Gastroesophageal sphincter (tissue), 3 donors: ENCODE results near the gene GALNTL6.

ENCODE experiments used
- EP300 ChIP-seq: sonication (generic); formaldehyde crosslinking; IDR thresholded peaks from one replicate; pipeline ENCODE4 v1.6.1; 2017; ENCODE audit warnings: antibody characterized with exemption, mild to moderate bottlenecking
- POLR2A ChIP-seq, 2 donors: fragments of 450-650 bp; IDR thresholded peaks; one replicate each; pipeline ENCODE4 v1.6.1; 2017; ENCODE audit warnings: antibody characterized with exemption in 2 of 2, mild to moderate bottlenecking in 2 of 2, moderate library complexity in 1 of 2
- POLR2AphosphoS5 ChIP-seq: sonication (generic); formaldehyde crosslinking; IDR thresholded peaks from one replicate; pipeline ENCODE4 v1.6.1; 2017; ENCODE audit warnings: antibody characterized with exemption
- TF ChIP-seq, protein P1 (sequence below), 4 experiments: fragments of 200-600 bp in 2 of 4; fragments of 450-650 bp in 2 of 4; sonication (generic) in 1 of 4; IDR thresholded peaks; one replicate each; pipeline ENCODE4 v1.5.1; 2017 to 2019; ENCODE audit warnings: antibody characterized with exemption in 4 of 4, mild to moderate bottlenecking in 2 of 4, moderate library complexity in 2 of 4

DNA sequence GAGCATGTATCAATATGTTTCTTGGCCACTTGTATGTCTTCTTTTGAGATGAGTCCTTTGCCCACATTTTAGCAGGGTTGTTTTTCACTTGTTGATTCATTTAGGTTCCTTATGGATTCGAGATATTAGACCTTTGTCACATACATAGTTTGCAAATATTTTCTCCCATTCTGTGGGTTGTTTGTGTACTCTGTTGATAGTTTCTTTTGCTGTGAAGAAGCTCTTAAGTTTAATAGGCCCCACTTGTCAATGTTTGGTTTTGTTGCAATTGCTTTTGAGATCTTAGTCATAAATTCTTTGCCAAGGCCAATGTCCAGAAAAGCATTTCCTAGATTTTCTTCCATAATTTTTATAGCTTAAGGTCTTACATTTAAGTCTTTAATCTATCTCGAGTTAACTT, 1074.8 kb downstream of the GALNTL6 start:
- no peak for TF ChIP-seq POLR2AphosphoS5
- TF ChIP-seq, protein P1, sequence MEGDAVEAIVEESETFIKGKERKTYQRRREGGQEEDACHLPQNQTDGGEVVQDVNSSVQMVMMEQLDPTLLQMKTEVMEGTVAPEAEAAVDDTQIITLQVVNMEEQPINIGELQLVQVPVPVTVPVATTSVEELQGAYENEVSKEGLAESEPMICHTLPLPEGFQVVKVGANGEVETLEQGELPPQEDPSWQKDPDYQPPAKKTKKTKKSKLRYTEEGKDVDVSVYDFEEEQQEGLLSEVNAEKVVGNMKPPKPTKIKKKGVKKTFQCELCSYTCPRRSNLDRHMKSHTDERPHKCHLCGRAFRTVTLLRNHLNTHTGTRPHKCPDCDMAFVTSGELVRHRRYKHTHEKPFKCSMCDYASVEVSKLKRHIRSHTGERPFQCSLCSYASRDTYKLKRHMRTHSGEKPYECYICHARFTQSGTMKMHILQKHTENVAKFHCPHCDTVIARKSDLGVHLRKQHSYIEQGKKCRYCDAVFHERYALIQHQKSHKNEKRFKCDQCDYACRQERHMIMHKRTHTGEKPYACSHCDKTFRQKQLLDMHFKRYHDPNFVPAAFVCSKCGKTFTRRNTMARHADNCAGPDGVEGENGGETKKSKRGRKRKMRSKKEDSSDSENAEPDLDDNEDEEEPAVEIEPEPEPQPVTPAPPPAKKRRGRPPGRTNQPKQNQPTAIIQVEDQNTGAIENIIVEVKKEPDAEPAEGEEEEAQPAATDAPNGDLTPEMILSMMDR (IDR thresholded peaks at IDR 0.05): no peak
- no peak for TF ChIP-seq POLR2A (IDR thresholded peaks at IDR 0.05)
- TF ChIP-seq EP300: no peak
